OCI-LY7 (cell line): ENCODE measurements around the gene YIPF1.

ENCODE experiments used
- CTCF ChIP-seq: fragments of 200-600 bp; sonication (generic); conservative IDR thresholded peaks from 2 replicates; pipeline ENCODE4 v1.5.1; 2014; ENCODE audit warnings: mild to moderate bottlenecking, antibody characterized with exemption, low read length, moderate library complexity, mixed read lengths
- EZH2phosphoT487 ChIP-seq: fragments of 200-600 bp; sonication (generic); IDR thresholded peaks from 2 replicates; pipeline ENCODE4 v1.6.1; 2018; ENCODE audit warnings: low read depth, borderline replicate concordance, mild to moderate bottlenecking, mixed run types, antibody characterized with exemption, low read length, moderate library complexity, mixed read lengths

GRCh38 chr1:53850082-53850673 is 39.4 kb downstream of the YIPF1 start:
- TF ChIP-seq CTCF (no peak), EZH2phosphoT487 (no peak)
